Rectal smooth muscle tissue (tissue), 1 donor: Measurements from ENCODE around the gene MIEN1.
"Not testable (repeated sequence)": the region's sequence is repeated elsewhere in the genome, so short reads cannot be mapped to it uniquely, and the experiment has no call there.

Experiments used
- H3K27ac ChIP-seq: one replicate; pipeline ENCODE4 v1.7.0; 2013; ENCODE audit warnings: low read depth, low read length, inconsistent platforms
- H3K27me3 ChIP-seq: one replicate; pipeline ENCODE4 v1.7.0; 2013; ENCODE audit warnings: low read length; ENCODE audit not compliant: control insufficient read depth, insufficient read depth
- H3K36me3 ChIP-seq: one replicate; pipeline ENCODE4 v1.7.0; 2013; ENCODE audit warnings: low read length; ENCODE audit not compliant: control insufficient read depth, insufficient read depth
- H3K4me1 ChIP-seq: one replicate; pipeline ENCODE4 v1.7.0; 2013; ENCODE audit warnings: low read length; ENCODE audit not compliant: control insufficient read depth, insufficient read depth
- H3K4me3 ChIP-seq: one replicate; pipeline ENCODE4 v1.7.0; 2013; ENCODE audit warnings: low read length
- H3K9ac ChIP-seq: one replicate; pipeline ENCODE4 v1.7.0; 2013; ENCODE audit warnings: low read length

Gene MIEN1

GRCh38 chr17:39753514-39754160 is 23.3 kb upstream of the MIEN1 start:
- Histone ChIP-seq H3K27me3 (no peaks in the 10 kb centered on the region), H3K4me3 (peak overlapping the region; percentile 89), H3K9ac (peak overlapping the region; percentile 86), H3K36me3 (no peaks in the 10 kb centered on the region), H3K27ac (peak overlapping the region; percentile 94), H3K4me1 (peaks cover 3% of the 10 kb centered on the region)

DNA sequence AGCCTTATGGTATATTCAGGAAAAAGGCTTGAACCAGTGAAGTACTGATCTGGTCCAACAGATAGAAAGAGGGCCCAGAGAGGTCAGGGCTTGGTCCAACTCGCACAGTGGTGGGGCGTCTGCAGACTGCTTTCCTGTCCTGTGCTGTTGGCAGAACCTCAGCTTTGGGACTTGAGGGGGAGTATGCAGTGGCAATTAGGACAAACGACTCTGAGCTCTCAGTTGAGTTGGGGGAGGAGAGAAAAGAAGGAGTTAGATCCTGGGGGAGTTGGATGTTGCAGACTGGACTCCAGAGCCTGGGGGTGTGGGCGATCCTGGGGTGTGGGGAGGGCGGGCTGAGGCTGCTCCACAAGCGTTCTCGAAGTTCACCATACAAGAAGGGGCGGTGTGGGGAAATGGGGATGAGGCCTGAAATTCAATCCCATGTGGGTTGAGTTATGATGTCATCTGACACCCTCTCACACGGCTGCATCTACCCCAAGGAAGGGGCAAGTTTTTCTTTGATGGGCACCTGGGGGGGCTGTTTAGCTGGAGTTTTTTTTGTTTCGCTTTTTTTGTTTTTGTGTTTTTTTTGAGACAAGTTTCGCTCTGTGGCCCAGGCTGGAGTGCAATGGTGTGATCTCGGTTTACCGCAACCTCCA is 22.0 kb upstream of the MIEN1 start:
- Histone ChIP-seq H3K27ac (no peak overlapping the region), H3K4me1 (peaks cover 3% of the 10 kb centered on the region), H3K4me3 (no peak overlapping the region), H3K36me3 (no peaks in the 10 kb centered on the region), H3K9ac (no peak overlapping the region), H3K27me3 (no peaks in the 10 kb centered on the region)

DNA sequence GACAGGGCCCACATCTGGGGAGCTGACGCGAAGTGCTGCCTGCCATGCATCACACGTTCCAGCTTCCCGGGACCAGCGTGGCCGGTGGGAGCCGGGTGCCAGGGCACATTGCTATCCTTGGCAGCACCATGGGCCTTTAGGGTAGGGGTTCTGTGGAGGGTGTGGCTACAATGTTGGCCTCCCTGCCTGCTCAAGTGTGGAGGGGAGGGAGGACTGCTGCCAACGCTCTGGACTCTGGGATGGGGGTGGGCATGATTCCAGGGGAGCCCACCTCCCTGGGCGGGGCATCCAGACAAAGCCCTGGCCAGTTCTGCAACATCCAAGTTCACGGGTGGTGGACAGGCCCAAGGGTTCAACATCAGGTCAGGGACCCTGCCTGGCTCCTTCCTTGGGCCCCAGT is 21.3 kb upstream of the MIEN1 start:
- Histone ChIP-seq H3K9ac (no peak overlapping the region), H3K27ac (no peak overlapping the region), H3K4me1 (peaks cover 3% of the 10 kb centered on the region), H3K36me3 (no peaks in the 10 kb centered on the region), H3K4me3 (no peak overlapping the region), H3K27me3 (no peaks in the 10 kb centered on the region)

GRCh38 chr17:39751016-39751543 is 20.7 kb upstream of the MIEN1 start:
- no peaks in the 10 kb centered on the region for H3K27me3 ChIP-seq
- no peak overlapping the region for H3K27ac ChIP-seq
- H3K4me3 ChIP-seq = no peak overlapping the region
- H3K9ac ChIP-seq = no peak overlapping the region
- H3K36me3 ChIP-seq = no peaks in the 10 kb centered on the region
- H3K4me1 ChIP-seq = peaks cover 3% of the 10 kb centered on the region

DNA sequence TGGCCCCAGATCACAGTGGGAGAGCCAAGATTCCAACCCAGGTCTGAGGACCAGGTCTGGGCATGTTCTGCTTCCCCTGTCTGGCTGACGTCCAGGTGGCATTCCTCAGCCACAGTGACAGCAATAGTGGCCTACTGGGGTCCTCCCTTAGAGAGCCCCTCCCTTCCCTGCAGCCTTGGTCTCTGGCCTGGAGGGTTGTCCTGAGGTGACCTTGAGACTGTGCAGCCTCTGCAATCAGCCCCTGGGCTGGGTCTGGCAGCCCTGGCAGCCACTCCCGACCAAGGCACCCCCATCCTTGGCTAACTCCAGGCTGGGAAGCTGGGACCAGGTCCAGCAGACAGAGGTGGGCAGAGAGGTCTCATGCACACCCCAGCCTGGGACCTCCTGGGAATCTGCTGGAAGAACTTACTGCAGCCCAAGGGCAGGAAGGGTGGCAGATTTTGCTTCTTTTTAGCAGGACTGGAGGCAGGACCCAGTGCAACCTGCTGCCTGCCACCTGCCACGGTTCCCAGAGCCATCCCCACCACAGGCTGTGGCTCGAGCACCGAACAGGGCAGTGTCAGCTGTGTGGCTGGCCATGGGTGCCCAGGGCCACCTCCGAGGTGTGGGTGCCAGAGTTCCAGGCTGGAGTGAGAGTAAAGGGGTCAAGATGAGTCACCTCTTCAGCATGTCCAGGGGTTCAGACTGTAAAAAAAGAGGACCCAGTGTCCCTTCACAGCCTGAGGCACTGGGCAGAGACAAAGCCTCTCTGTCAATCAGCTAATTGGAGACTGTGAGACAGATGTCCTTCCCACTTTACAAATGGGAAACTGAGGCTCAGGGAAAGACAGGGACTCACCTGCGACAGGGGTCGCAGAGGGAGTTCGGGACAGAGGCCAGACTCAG is 20.0 kb upstream of the MIEN1 start:
- H3K27ac ChIP-seq = no peak overlapping the region
- no peaks in the 10 kb centered on the region for H3K27me3 ChIP-seq
- no peaks in the 10 kb centered on the region for H3K36me3 ChIP-seq
- H3K9ac ChIP-seq = no peak overlapping the region
- H3K4me1 ChIP-seq = peaks cover 3% of the 10 kb centered on the region
- no peak overlapping the region for H3K4me3 ChIP-seq

- not testable (repeated sequence) for H3K4me3 ChIP-seq, H3K27ac ChIP-seq, H3K36me3 ChIP-seq, H3K27me3 ChIP-seq, H3K4me1 ChIP-seq, H3K9ac ChIP-seq
Measured at GRCh38 chr17:39748444-39749034, 18.2 kb upstream of the MIEN1 start.

- Histone ChIP-seq H3K27ac (no peak overlapping the region), H3K27me3 (no peaks in the 10 kb centered on the region), H3K9ac (no peak overlapping the region), H3K4me1 (peaks cover 3% of the 10 kb centered on the region), H3K4me3 (no peak overlapping the region), H3K36me3 (peaks cover 2% of the 10 kb centered on the region)
Measured at GRCh38 chr17:39747745-39748144, 17.4 kb upstream of the MIEN1 start.

DNA sequence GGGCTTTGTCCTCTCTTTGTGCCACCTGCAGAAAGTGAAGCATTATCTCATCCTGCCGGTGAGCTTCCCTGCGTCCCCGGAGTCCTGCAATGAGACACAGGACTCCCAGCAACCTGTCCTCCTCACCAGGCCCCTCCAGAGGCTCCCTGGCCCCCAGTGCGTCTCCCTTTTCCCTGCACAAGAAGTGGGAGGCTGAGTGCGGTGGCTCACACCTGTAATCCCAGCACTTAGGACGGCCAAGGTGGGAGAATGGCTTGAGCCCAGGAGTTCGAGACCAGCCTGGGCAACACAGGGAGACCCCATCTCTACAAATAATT is 15.8 kb upstream of the MIEN1 start:
- Histone ChIP-seq H3K27me3 (peaks cover 4% of the 10 kb centered on the region), H3K27ac (no peak overlapping the region), H3K4me3 (no peak overlapping the region), H3K36me3 (peaks cover 2% of the 10 kb centered on the region), H3K9ac (no peak overlapping the region), H3K4me1 (peaks cover 3% of the 10 kb centered on the region)

DNA sequence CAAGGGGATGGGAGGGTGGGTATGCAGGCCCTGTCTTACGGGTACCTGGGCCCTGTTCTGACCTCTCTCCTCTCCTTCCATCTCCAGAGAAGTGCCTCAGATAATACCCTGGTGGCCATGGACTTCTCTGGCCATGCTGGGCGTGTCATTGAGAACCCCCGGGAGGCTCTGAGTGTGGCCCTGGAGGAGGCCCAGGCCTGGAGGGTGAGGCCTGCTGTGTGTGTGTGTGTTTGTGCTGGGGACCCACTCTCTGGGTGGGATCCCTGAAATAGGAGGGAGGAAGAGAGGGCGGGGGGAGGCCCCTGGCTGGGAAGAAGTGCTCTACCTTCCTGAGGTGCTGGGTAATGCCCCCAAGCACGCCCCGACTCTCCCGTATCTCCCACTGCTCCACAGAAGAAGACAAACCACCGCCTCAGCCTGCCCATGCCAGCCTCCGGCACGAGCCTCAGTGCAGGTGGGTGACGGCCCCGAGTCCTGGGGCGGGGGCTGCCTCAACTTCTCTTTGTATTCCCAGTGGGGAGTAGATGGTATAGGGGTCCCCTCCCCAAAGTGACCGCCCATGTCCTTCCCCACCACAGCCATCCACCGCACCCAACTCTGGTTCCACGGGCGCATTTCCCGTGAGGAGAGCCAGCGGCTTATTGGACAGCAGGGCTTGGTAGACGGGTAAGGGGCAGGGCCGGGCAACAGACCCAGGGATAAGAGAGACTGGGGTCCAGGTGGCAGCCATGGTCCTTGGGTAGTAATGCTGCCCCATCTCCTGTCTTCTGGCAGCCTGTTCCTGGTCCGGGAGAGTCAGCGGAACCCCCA is 15.2 kb upstream of the MIEN1 start:
- H3K36me3 ChIP-seq = peaks cover 2% of the 10 kb centered on the region
- H3K4me3 ChIP-seq = no peak overlapping the region
- H3K27me3 ChIP-seq = peaks cover 8% of the 10 kb centered on the region

GRCh38 chr17:39744836-39745215 is 14.5 kb upstream of the MIEN1 start:
- H3K27me3 ChIP-seq = peaks cover 14% of the 10 kb centered on the region
- H3K4me3 ChIP-seq = no peak overlapping the region
- peaks cover 2% of the 10 kb centered on the region for H3K36me3 ChIP-seq
- no peaks in the 10 kb centered on the region for H3K4me1 ChIP-seq
- H3K27ac ChIP-seq = no peak overlapping the region
- H3K9ac ChIP-seq = no peak overlapping the region

More for the DNA sequence above, 15.2 kb upstream of the MIEN1 start:
- Histone ChIP-seq H3K4me1 (peaks cover 3% of the 10 kb centered on the region), H3K9ac (no peak overlapping the region), H3K27ac (no peak overlapping the region)

DNA sequence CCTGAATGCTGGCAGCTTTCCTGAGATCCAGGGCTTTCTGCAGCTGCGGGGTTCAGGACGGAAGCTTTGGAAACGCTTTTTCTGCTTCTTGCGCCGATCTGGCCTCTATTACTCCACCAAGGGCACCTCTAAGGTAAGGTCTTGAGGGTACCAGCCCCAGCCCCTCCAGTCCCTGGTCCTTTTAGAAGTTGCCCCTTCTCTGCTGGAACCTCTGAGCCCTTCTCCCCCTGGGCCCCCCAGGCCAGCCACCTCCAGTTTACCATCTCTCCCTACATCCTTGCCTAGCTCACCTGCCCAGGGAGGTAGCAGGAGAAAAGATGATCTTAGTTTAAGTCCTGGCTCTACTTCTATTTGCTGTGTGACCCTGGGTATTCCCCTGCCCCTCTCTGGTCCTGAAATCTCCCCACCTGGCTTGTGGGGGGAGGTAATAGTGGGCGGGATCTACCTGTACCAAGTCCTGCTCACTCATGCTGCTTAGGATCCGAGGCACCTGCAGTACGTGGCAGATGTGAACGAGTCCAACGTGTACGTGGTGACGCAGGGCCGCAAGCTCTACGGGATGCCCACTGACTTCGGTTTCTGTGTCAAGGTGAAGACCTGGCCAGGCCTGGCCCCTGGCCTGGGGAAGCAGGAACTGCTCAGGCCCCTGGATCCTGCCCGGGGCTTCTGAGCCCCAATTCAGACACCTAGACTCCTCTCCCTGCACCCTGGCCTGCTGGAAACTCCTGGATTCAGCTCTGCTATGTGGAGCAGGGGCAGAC is 13.9 kb upstream of the MIEN1 start:
- Histone ChIP-seq H3K36me3 (peaks cover 2% of the 10 kb centered on the region), H3K27ac (no peak overlapping the region), H3K4me1 (no peaks in the 10 kb centered on the region), H3K4me3 (no peak overlapping the region), H3K9ac (no peak overlapping the region), H3K27me3 (peaks cover 14% of the 10 kb centered on the region)
